NB4 (cell line): ENCODE data around the gene PLA2G4E.

Source experiments
- MAX ChIP-seq: IDR thresholded peaks from 2 replicates; pipeline ENCODE4 v1.6.1; 2011; ENCODE audit warnings: low read depth, low read length
- POLR2A ChIP-seq: IDR thresholded peaks from 2 replicates; pipeline ENCODE4 v1.6.1; 2011; ENCODE audit warnings: mild to moderate bottlenecking; ENCODE audit not compliant: insufficient read length; ENCODE audit errors: extremely low read depth
- TF ChIP-seq, protein P1 (sequence below): IDR thresholded peaks from one replicate; pipeline ENCODE4 v1.5.1; 2012; ENCODE audit warnings: low read depth, low read length

DNA sequence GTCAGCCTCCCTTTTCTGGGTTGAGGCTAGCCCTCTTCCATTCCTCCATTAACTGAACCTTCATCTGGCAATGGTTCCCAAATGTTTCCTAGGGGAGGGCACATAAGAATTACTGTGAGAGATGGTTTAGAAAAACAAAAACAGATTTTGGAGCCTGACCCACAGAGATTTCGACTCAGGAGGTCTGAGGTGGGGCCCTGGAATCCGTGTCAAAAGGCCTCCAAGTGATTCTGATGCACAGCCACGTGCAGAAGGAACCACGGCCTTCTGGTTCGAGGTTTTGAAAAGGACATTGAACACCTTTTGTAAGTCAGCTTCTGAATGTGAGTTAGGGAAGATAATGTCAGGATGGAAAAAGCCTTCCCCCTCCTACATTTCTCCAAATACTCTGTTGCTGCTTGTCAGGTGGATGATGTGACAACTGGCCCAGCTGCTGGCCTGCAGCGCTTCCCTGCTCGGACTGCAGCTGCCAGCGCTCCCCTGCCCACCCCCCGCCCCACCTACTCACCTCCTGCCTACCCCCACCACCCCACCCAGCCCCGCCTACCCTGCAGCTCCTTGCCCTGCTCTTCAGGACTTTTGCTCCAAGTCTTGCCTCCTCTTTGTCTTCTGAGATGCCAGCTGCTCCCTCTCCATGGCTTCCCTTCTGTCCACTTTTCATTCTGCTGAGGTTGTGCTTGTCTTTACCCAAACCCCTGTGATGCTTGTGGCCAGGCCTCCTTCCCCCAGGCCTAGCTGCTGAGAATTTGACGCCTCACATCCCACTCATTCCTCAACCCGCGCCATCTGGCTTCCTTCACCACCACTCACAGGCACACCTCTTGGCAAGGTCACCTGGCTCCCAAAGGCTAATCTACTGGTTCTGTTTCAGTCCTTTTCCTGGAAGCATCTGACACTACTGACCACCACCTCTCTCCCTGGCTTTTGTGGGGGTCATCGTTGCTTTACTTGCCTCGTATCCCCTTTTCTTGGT is 55.1 kb downstream of the PLA2G4E start:
- TF ChIP-seq, protein P1, sequence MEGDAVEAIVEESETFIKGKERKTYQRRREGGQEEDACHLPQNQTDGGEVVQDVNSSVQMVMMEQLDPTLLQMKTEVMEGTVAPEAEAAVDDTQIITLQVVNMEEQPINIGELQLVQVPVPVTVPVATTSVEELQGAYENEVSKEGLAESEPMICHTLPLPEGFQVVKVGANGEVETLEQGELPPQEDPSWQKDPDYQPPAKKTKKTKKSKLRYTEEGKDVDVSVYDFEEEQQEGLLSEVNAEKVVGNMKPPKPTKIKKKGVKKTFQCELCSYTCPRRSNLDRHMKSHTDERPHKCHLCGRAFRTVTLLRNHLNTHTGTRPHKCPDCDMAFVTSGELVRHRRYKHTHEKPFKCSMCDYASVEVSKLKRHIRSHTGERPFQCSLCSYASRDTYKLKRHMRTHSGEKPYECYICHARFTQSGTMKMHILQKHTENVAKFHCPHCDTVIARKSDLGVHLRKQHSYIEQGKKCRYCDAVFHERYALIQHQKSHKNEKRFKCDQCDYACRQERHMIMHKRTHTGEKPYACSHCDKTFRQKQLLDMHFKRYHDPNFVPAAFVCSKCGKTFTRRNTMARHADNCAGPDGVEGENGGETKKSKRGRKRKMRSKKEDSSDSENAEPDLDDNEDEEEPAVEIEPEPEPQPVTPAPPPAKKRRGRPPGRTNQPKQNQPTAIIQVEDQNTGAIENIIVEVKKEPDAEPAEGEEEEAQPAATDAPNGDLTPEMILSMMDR, result no peak
- TF ChIP-seq MAX (no peak), POLR2A (no peak)
